LNCaP clone FGC (cell line): ENCODE measurements around the gene MUL1.

Experiments used
- DNase-seq: peaks from one replicate; pipeline ENCODE4 v3.0.0-alpha.2; 2011; ENCODE audit warnings: low read depth
- H3K4me3 ChIP-seq: 2 replicates; pipeline ENCODE4 v1.5.1; 2011; ENCODE audit warnings: mild to moderate bottlenecking, low read depth, low read length, control low read depth
- CTCF ChIP-seq: IDR thresholded peaks from 2 replicates; pipeline ENCODE4 v1.5.1; 2012; ENCODE audit warnings: mild to moderate bottlenecking; ENCODE audit not compliant: control insufficient read depth, insufficient read depth; ENCODE audit errors: extremely low read depth

MUL1 gene

GRCh38 chr1:20474333-20474975 lies 33.5 kb downstream of the MUL1 start:
- no peak for DNase-seq
- H3K4me3 ChIP-seq = no peak overlapping the region
- no peak for TF ChIP-seq CTCF

GRCh38 chr1:20473894-20474293 lies 34.1 kb downstream of the MUL1 start:
- DNase-seq = no peak
- H3K4me3 ChIP-seq = no peak overlapping the region

GRCh38 chr1:20472860-20473711 lies 34.9 kb downstream of the MUL1 start:
- TF ChIP-seq CTCF = no peak
- no peak for DNase-seq
- H3K4me3 ChIP-seq = no peak overlapping the region

More at GRCh38 chr1:20473894-20474293, 34.1 kb downstream of the MUL1 start:
- TF ChIP-seq CTCF = no peak

- DNase-seq = no peak
- no peak for TF ChIP-seq CTCF
- H3K4me3 ChIP-seq = no peak overlapping the region
Measured at GRCh38 chr1:20472121-20472520, 35.8 kb downstream of the MUL1 start.

GRCh38 chr1:20470194-20470593 lies 37.8 kb downstream of the MUL1 start:
- TF ChIP-seq CTCF = no peak
- no peak for DNase-seq
- H3K4me3 ChIP-seq = no peak overlapping the region

GRCh38 chr1:20469406-20470076 lies 38.4 kb downstream of the MUL1 start:
- H3K4me3 ChIP-seq = no peak overlapping the region
- no peak for TF ChIP-seq CTCF
- DNase-seq = no peak
